K562 (cell line): Measurements from ENCODE around the gene DGKA. TPM values are rescaled to one million over a fixed set of nuclear protein-coding genes. Genes with fewer than 3 reads are reported as not detected.
A peak's percentile ranks its signal among the peaks of the same experiment; 100 is the strongest.

Experiments
- E2F6 ChIP-seq, 2 experiments: IDR thresholded peaks; 2 replicates each; pipeline ENCODE4 v1.6.1; 2011; ENCODE audit warnings: borderline replicate concordance in 1 of 2, control low read depth in 1 of 2, low read depth in 1 of 2, low read length in 1 of 2, mild to moderate bottlenecking in 1 of 2, mixed read lengths in 1 of 2, moderate library complexity in 1 of 2; ENCODE audit not compliant: insufficient read depth in 1 of 2, insufficient read length in 1 of 2, poor library complexity in 1 of 2, severe bottlenecking in 1 of 2; ENCODE audit errors: extremely low read depth in 1 of 2
- ERF ChIP-seq: fragments of 450-650 bp; formaldehyde crosslinking; IDR thresholded peaks from 2 replicates; pipeline ENCODE4 v1.4.0; 2020; ENCODE audit warnings: mild to moderate bottlenecking, mixed read lengths
- GABPA ChIP-seq: fragments of 200-800 bp; sonication (Bioruptor generic); conservative IDR thresholded peaks from 2 replicates; pipeline ENCODE4 v1.6.1; 2016; ENCODE audit warnings: low read depth, missing genetic modification characterization, missing compliant biosample characterization
- MLLT1 ChIP-seq, 2 experiments: fragments of 450-650 bp; IDR thresholded peaks; 2 replicates each; pipeline ENCODE4 v1.6.1; 2016
- MYC ChIP-seq, 2 experiments: fragments of 250-450 bp in 1 of 2; sonication (Bioruptor Pico) in 1 of 2; IDR thresholded peaks; 2 replicates each; pipeline versions ENCODE4 v1.5.1 to v1.6.1; 2012 to 2021; ENCODE audit warnings: low read depth in 2 of 2, borderline replicate concordance in 1 of 2, improper control_type of control experiment in 1 of 2, low read length in 1 of 2, mild to moderate bottlenecking in 1 of 2, moderate library complexity in 1 of 2
- NFE2 ChIP-seq: IDR thresholded peaks from 2 replicates; pipeline ENCODE4 v1.6.1; 2014; ENCODE audit warnings: antibody characterized with exemption, low read depth
- NR2C1 ChIP-seq, 2 experiments: fragments of 450-650 bp; IDR thresholded peaks; 2 replicates each; pipeline ENCODE4 v1.6.1; 2017; ENCODE audit warnings: mild to moderate bottlenecking in 2 of 2, antibody characterized with exemption in 1 of 2, inconsistent platforms in 1 of 2, missing compliant biosample characterization in 1 of 2, missing genetic modification characterization in 1 of 2
- PHF20 ChIP-seq: fragments of 450-650 bp; IDR thresholded peaks from 2 replicates; pipeline ENCODE4 v1.6.1; 2018; ENCODE audit not compliant: partially characterized antibody
- POLR2G ChIP-seq: fragments of 200-400 bp; formaldehyde crosslinking; IDR thresholded peaks from 2 replicates; pipeline ENCODE4 v1.6.1; 2017; ENCODE audit warnings: low read depth, mild to moderate bottlenecking, antibody characterized with exemption, low read length, moderate library complexity
- RAD21 ChIP-seq, 2 experiments: fragments of 250-450 bp in 1 of 2; fragments of 450-650 bp in 1 of 2; sonication (Bioruptor Pico) in 1 of 2; formaldehyde crosslinking in 1 of 2; IDR thresholded peaks in 1 of 2; conservative IDR thresholded peaks in 1 of 2; 2 replicates each; pipeline versions ENCODE4 v1.4.0 to v1.8.0; 2020 to 2022; ENCODE audit warnings: mild to moderate bottlenecking in 2 of 2, moderate library complexity in 1 of 2
- ZBTB40 ChIP-seq, 2 experiments: fragments of 450-650 bp in 1 of 2; sonication (generic) in 1 of 2; formaldehyde crosslinking in 1 of 2; IDR thresholded peaks; 2 replicates each; pipeline versions ENCODE4 v1.7.1 to v1.9.0; 2016 to 2022; ENCODE audit warnings: inconsistent platforms in 1 of 2, mild to moderate bottlenecking in 1 of 2, missing genetic modification reagents in 1 of 2
- ZNF124 ChIP-seq: sonication (generic); formaldehyde crosslinking; IDR thresholded peaks from 2 replicates; pipeline ENCODE4 v1.8.1; 2022; ENCODE audit warnings: missing genetic modification reagents
- polyA plus RNA-seq, 8 experiments: library from polyadenylated mRNA; depleted of rRNA in 4 of 8; stranded (reverse) in 5 of 8; unstranded in 3 of 8; fragments of >200 nt; fragmentation: Nextera tagmentation in 2 of 8; fragmentation: Illumina TruSeq in 1 of 8; extraction: Ambion mirVana in 2 of 8; extraction: Trizol in 1 of 8; gene quantifications; 2 replicates each; pipeline versions ENCODE4 v1.2.1 to v1.2.3, GENCODE V29; 2011 to 2014; ENCODE audit warnings: inconsistent platforms in 1 of 8, missing spikeins in 1 of 8
- total RNA-seq, 7 experiments: library from RNA; depleted of rRNA in 6 of 7; stranded (reverse); fragments of >200 nt in 6 of 7; fragmentation: Illumina TruSeq in 2 of 7; extraction: Trizol in 2 of 7; gene quantifications; 2 replicates each; pipeline versions ENCODE4 v1.2.1 to v1.2.3, GENCODE V29; 2011 to 2021; ENCODE audit warnings: low replicate concordance in 1 of 7

Gene DGKA
- total and polyA plus RNA-seq, 9 of the 15 experiments (the other 6 are each of a cell fraction or from before 2014, with no cell fraction given) = 3.4 to 12.4 (median 6.2) TPM

GRCh38 chr12:55926738-55927587 is 4.0 kb upstream of the DGKA start (continued):
- peak; percentile 92 for TF ChIP-seq ZBTB40 (IDR thresholded peaks at IDR 0.05)
- TF ChIP-seq ZBTB40 (CRISPR knock-in tag; IDR thresholded peaks at IDR 0.05) = no peak
- peak in 1 of 2 experiments; percentile 35 for TF ChIP-seq E2F6 (IDR thresholded peaks at IDR 0.05; ENCODE audit: borderline replicate concordance in 1 of 2, extremely low read depth in 1 of 2, insufficient read depth in 1 of 2, insufficient read length in 1 of 2, low read depth in 1 of 2, low read length in 1 of 2, poor library complexity in 1 of 2, severe bottlenecking in 1 of 2)
- peak in 1 of 2 experiments; percentile 36; a peak in 1 of 4 replicates for TF ChIP-seq MLLT1 (IDR thresholded peaks at IDR 0.05)
- TF ChIP-seq NFE2 = no peak; the same call in 1 of the 2 replicates
- TF ChIP-seq RAD21 (CRISPR knock-in tag; conservative IDR thresholded peaks at IDR 0.05 in 1 of 2, IDR thresholded peaks at IDR 0.05 in 1 of 2) = peak in 1 of 2 experiments; percentile 30; a peak in 2 of 4 replicates
- peak; percentile 67 for TF ChIP-seq PHF20
- peak; percentile 73 for TF ChIP-seq NR2C1 (IDR thresholded peaks at IDR 0.05)
- TF ChIP-seq NR2C1 (tag; IDR thresholded peaks at IDR 0.05) = peak; percentile 79; the same call in 1 of the 2 replicates
- peak; percentile 64; the same call in 1 of the 2 replicates for TF ChIP-seq POLR2G
- no peak for TF ChIP-seq ERF (CRISPR knock-in tag)
- no peak for TF ChIP-seq ZNF124 (CRISPR knock-in tag)
- TF ChIP-seq MYC (IDR thresholded peaks at IDR 0.05; ENCODE audit: low read depth, low read length) = peak; percentile 72; the same call in 1 of the 2 replicates
- no peak for TF ChIP-seq MYC (CRISPR knock-in tag; IDR thresholded peaks at IDR 0.05; ENCODE audit: borderline replicate concordance, low read depth)
- peak; percentile 97 for TF ChIP-seq GABPA (tag)
